HepG2 (cell line): ENCODE results near the gene GSDME. TPM values are rescaled to one million over a fixed set of nuclear protein-coding genes. Genes with fewer than 3 reads are reported as not detected.

Source experiments
- ATAC-seq: fragments of 200-7000 bp; cut with Tn5 transposase; 3 replicates; pipeline ENCODE4 v1.9.1; 2020; ENCODE audit warnings: mild to moderate bottlenecking, moderate library complexity
- BruUV-seq: library from RNA; stranded (reverse); fragments of 400-500 nt; replicated peaks from 2 replicates; lab custom pipeline; 2021; lab: Mats Ljungman, UMichigan
- CTCF ChIA-PET: fragments of 300-600 bp; formaldehyde crosslinking; extraction: SDS; loops from one replicate; lab custom pipeline; 2021; ENCODE audit warnings: low total read pairs, inconsistent platforms, low intra/inter-chr PET ratio; lab: Yijun Ruan, JAX
- POLR2A ChIA-PET: fragments of 350-600 bp; sonication (Branson Sonifier 250); formaldehyde crosslinking; loops from one replicate; lab custom pipeline; 2020; ENCODE audit warnings: antibody characterized with exemption, inconsistent platforms; lab: Yijun Ruan, JAX
- DNase-seq: peaks from one replicate; pipeline ENCODE4 v3.0.0-alpha.2; 2015; ENCODE audit warnings: low spot score
- FAIRE-seq: peaks from 3 replicates; lab custom pipeline; 2011; peaks lifted over from hg19 to GRCh38; lab: Jason Lieb, UNC
- H2AFZ ChIP-seq: one replicate; pipeline ENCODE4 v1.6.1; 2011; ENCODE audit warnings: low read length, inconsistent platforms
- H3K27ac ChIP-seq: fragments of 300-600 bp; 3 replicates; pipeline ENCODE4 v1.8.0; 2011; ENCODE audit warnings: mixed run types, mild to moderate bottlenecking, mixed read lengths, low read length, inconsistent platforms; ENCODE audit not compliant: insufficient read depth; ENCODE audit errors: extremely low read length
- H3K27me3 ChIP-seq, 2 experiments: fragments of 200-600 bp in 1 of 2; 2 replicates in 1 of 2; 3 replicates in 1 of 2; pipeline versions ENCODE4 v1.6.0 to v1.8.0; 2011; ENCODE audit warnings: low read length in 2 of 2, mild to moderate bottlenecking in 2 of 2, moderate library complexity in 2 of 2, inconsistent platforms in 1 of 2; ENCODE audit not compliant: insufficient read depth in 2 of 2, control insufficient read depth in 1 of 2
- H3K36me3 ChIP-seq, 2 experiments: fragments of 200-600 bp in 1 of 2; replicated peaks in 1 of 2; 2 replicates in 1 of 2; 3 replicates in 1 of 2; pipeline versions ENCODE4 v1.5.1 to v1.8.0; 2011; ENCODE audit warnings: low read length in 2 of 2, inconsistent platforms in 1 of 2; ENCODE audit not compliant: insufficient read depth in 2 of 2, control insufficient read depth in 1 of 2
- H3K4me1 ChIP-seq: 2 replicates; pipeline ENCODE4 v1.5.1; 2012; ENCODE audit warnings: low read length, inconsistent platforms; ENCODE audit not compliant: insufficient read depth
- H3K4me2 ChIP-seq: 2 replicates; pipeline ENCODE4 v1.6.0; 2011; ENCODE audit warnings: low read depth, low read length, inconsistent platforms
- H3K4me3 ChIP-seq, 3 experiments: fragments of 200-600 bp in 1 of 3; sonication (generic), shearing (Covaris generic) in 1 of 3; replicated peaks in 1 of 3; 2 replicates each; pipeline ENCODE4 v1.5.1; 2011 to 2016; ENCODE audit warnings: low read length in 3 of 3, inconsistent platforms in 2 of 3, low read depth in 2 of 3, mild to moderate bottlenecking in 2 of 3, control low read depth in 1 of 3, mixed read lengths in 1 of 3; ENCODE audit not compliant: insufficient read depth in 1 of 3
- H3K79me2 ChIP-seq: one replicate; pipeline ENCODE4 v1.6.1; 2011; ENCODE audit warnings: low read length, inconsistent platforms; ENCODE audit not compliant: insufficient read depth
- H3K9ac ChIP-seq: 2 replicates; pipeline ENCODE4 v1.6.0; 2011; ENCODE audit warnings: mild to moderate bottlenecking, low read depth, low read length, inconsistent platforms; ENCODE audit not compliant: insufficient read depth
- H3K9me3 ChIP-seq: 2 replicates; pipeline ENCODE4 v1.5.1; 2012; ENCODE audit warnings: mild to moderate bottlenecking, low read length
- H4K20me1 ChIP-seq: 2 replicates; pipeline ENCODE4 v1.6.0; 2011; ENCODE audit warnings: inconsistent platforms, mild to moderate bottlenecking, low read length, moderate library complexity; ENCODE audit not compliant: insufficient read depth
- ELF3 ChIP-seq: IDR thresholded peaks from 2 replicates; pipeline ENCODE4 v1.6.1; 2016; ENCODE audit warnings: missing genetic modification reagents, missing compliant biosample characterization
- RELA ChIP-seq: sonication (generic); formaldehyde crosslinking; IDR thresholded peaks from 2 replicates; pipeline ENCODE4 v1.4.0; 2020; ENCODE audit warnings: missing genetic modification reagents
- ZNF501 ChIP-seq: sonication (generic); formaldehyde crosslinking; IDR thresholded peaks from 2 replicates; pipeline ENCODE4 v1.5.1; 2020; ENCODE audit warnings: mild to moderate bottlenecking, moderate library complexity, missing genetic modification reagents
- ZNF709 ChIP-seq: sonication (generic); formaldehyde crosslinking; IDR thresholded peaks from 2 replicates; pipeline ENCODE4 v1.5.0; 2020; ENCODE audit warnings: mild to moderate bottlenecking, missing genetic modification reagents
- ZSCAN21 ChIP-seq: sonication (generic); formaldehyde crosslinking; IDR thresholded peaks from 2 replicates; pipeline ENCODE4 v1.8.0; 2022; ENCODE audit warnings: mild to moderate bottlenecking, missing genetic modification reagents, moderate library complexity, borderline replicate concordance
- ZSCAN31 ChIP-seq: sonication (generic); formaldehyde crosslinking; IDR thresholded peaks from 2 replicates; pipeline ENCODE4 v1.5.0; 2020; ENCODE audit warnings: low read depth, mild to moderate bottlenecking, missing genetic modification reagents
- ZSCAN9 ChIP-seq: IDR thresholded peaks from 2 replicates; pipeline ENCODE4 v1.6.1; 2016; ENCODE audit warnings: borderline replicate concordance
- whole genome bisulfite sequencing: methylation state at CpG from one replicate; pipeline ENCODE4 v1.1.6; 2017; ENCODE audit warnings: low lambda C conversion rate; 5-methylcytosine and 5-hydroxymethylcytosine counted together
- in situ Hi-C: cut with HindIII; loops from 2 replicates; pipeline ENCODE4 v1.10.0; 2017; ENCODE audit warnings: low pct_unique_long_range_greater_than_20kb; ENCODE audit not compliant: extremely low pct_ligation_motif_present
- intact Hi-C: fragments of 100-400 bp; cut with micrococcal nuclease; formaldehyde crosslinking; loops from one replicate; pipeline ENCODE4 v1.10.0; 2022; ENCODE audit not compliant: unreplicated experiment
- polyA plus RNA-seq, 8 experiments: library from polyadenylated mRNA; depleted of rRNA in 3 of 8; stranded (reverse) in 7 of 8; unstranded in 1 of 8; fragments of >200 nt; fragmentation: Illumina TruSeq in 4 of 8; extraction: Trizol in 4 of 8; gene quantifications; 2 replicates each; pipeline versions ENCODE4 v1.2.1 to v1.2.3, GENCODE V29; 2011 to 2016; ENCODE audit warnings: low read depth in 4 of 8, missing spikeins in 1 of 8, mixed read lengths in 1 of 8; ENCODE audit not compliant: insufficient read depth in 1 of 8
- total RNA-seq, 5 experiments: library from RNA; depleted of rRNA; stranded (reverse); fragments of >200 nt; fragmentation: Illumina TruSeq; extraction: Trizol; gene quantifications; 2 replicates each; pipeline ENCODE4 v1.2.3, GENCODE V29; 2016; ENCODE audit warnings: low read depth in 1 of 5
- TF ChIP-seq, protein P1 (sequence below): sonication (generic); formaldehyde crosslinking; IDR thresholded peaks from 2 replicates; pipeline ENCODE4 v1.4.0; 2020; ENCODE audit warnings: mild to moderate bottlenecking, missing genetic modification reagents
- TF ChIP-seq, protein P2 (sequence below): sonication (generic); formaldehyde crosslinking; IDR thresholded peaks from 2 replicates; pipeline ENCODE4 v1.5.0; 2020; ENCODE audit warnings: missing genetic modification reagents, mild to moderate bottlenecking, borderline replicate concordance

GSDME gene
- total and polyA plus RNA-seq, 2 of the 13 experiments (the other 11 are each of a cell fraction or from before 2014, with no cell fraction given), result 19.2 to 28.2 TPM

DNA sequence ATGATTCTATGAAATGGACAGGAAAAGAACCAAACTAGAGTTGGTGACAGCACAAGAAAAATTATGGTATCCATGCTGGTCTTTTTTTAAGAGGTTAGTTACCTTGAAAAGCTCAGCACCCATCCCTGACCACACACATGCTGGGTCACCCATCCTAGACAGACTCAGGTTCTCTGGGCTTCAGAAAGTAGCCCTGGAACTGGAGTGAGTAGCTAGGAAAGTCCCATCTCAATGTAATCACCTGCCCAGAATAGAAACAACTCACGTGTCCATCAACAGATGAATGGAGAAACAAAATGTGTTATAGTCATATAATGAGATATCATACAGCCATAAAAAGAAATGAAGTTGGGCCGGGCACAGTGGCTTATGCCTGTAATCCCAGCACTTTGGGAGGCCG lies 37.0 kb downstream of the GSDME start:
- H3K4me1 ChIP-seq, result no peaks in the 10 kb centered on the region
- H3K4me3 ChIP-seq, result no peak overlapping the region
- WGBS, result 97% methylated on average over 3 of the region's 3 CpGs
- TF ChIP-seq, protein P1, sequence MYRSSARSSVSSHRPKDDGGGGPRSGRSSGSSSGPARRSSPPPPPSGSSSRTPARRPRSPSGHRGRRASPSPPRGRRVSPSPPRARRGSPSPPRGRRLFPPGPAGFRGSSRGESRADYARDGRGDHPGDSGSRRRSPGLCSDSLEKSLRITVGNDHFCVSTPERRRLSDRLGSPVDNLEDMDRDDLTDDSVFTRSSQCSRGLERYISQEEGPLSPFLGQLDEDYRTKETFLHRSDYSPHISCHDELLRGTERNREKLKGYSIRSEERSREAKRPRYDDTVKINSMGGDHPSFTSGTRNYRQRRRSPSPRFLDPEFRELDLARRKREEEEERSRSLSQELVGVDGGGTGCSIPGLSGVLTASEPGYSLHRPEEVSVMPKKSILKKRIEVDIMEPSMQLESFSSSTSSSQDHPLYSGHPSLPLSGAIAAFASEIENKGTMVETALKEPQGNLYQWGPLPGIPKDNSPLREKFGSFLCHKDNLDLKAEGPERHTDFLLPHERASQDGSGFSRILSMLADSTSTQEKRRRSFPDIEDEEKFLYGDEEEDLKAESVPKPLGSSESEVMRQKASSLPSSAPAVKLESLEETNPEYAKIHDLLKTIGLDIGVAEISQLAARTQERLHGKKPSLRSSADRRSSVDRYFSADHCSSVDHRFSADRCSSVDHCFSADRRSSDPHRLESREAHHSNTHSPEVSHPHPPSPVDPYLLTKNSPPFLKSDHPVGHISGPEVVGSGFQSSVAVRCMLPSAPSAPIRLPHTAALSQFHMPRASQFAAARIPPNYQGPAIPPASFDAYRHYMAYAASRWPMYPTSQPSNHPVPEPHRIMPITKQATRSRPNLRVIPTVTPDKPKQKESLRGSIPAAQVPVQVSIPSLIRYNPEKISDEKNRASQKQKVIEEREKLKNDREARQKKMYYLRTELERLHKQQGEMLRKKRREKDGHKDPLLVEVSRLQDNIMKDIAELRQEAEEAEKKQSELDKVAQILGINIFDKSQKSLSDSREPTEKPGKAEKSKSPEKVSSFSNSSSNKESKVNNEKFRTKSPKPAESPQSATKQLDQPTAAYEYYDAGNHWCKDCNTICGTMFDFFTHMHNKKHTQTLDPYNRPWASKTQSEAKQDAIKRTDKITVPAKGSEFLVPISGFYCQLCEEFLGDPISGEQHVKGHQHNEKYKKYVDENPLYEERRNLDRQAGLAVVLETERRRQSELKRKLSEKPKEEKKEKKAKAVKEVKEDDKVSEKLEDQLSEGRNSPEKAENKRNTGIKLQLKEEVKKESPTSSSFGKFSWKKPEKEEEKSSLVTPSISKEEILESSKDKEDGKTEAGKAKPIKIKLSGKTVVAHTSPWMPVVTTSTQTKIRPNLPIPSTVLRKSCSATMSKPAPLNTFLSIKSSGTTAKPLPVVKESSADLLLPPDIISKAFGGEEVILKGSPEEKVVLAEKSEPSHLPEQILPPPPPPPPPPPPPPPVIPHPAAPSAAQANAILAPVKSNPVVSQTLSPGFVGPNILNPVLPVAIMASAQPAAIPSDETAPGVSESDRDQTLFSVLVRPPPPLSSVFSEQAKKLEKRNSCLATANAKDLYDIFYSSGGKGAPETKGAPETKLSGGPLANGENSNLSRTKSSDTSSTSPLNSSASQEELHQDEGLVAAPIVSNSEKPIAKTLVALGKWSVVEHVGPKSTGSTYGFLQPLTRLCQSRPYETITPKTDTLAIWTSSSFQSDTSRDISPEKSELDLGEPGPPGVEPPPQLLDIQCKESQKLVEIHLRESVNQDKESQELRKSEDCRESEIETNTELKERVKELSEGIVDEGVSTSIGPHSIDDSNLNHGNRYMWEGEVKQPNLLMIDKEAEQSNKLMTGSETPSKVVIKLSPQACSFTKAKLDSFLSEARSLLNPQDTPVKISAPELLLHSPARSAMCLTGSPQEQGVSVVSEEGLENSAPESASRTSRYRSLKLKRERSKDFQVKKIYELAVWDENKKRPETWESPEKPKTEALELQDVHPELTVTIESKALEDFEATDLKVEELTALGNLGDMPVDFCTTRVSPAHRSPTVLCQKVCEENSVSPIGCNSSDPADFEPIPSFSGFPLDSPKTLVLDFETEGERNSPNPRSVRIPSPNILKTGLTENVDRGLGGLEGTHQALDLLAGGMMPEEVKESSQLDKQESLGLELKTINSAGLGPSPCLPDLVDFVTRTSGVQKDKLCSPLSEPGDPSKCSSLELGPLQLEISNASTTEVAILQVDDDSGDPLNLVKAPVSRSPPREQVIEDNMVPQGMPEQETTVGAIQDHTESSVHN (CRISPR knock-in tag), result no peak
- TF ChIP-seq ZNF709 (no peak), ZSCAN9 (CRISPR knock-in tag) (no peak), ZNF501 (no peak), ELF3 (CRISPR knock-in tag) (no peak), RELA (CRISPR knock-in tag) (no peak), ZSCAN21 (CRISPR knock-in tag) (no peak), ZSCAN31 (no peak)
- TF ChIP-seq, protein P2, sequence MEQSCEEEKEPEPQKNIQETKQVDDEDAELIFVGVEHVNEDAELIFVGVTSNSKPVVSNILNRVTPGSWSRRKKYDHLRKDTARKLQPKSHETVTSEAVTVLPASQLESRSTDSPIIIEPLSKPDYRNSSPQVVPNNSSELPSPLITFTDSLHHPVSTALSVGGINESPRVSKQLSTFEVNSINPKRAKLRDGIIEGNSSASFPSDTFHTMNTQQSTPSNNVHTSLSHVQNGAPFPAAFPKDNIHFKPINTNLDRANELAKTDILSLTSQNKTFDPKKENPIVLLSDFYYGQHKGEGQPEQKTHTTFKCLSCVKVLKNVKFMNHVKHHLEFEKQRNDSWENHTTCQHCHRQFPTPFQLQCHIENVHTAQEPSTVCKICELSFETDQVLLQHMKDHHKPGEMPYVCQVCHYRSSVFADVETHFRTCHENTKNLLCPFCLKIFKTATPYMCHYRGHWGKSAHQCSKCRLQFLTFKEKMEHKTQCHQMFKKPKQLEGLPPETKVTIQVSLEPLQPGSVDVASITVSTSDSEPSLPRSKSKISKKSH (CRISPR knock-in tag), result no peak
- peaks cover 0 to 18% of the 10 kb centered on the region in 2 experiments; a peak in 2 of 5 replicates for H3K36me3 ChIP-seq
- H3K27me3 ChIP-seq, result no peaks in the 10 kb centered on the region
- no peaks in the 10 kb centered on the region for H3K79me2 ChIP-seq
- intact Hi-C loops, result no loop called here
- no peak overlapping the region for H3K9ac ChIP-seq
- POLR2A ChIA-PET, result no interaction called here
- CTCF ChIA-PET, result no interaction called here
- ATAC-seq (no peak), DNase-seq (no peak), FAIRE-seq (no peak)
- in situ Hi-C loops, result no loop called here
- H3K9me3 ChIP-seq, result no peaks in the 10 kb centered on the region
- H3K27ac ChIP-seq, result no peak overlapping the region
- no peak overlapping the region for H3K4me2 ChIP-seq
- no TSS peak for BruUV-seq
- no peak overlapping the region for H2AFZ ChIP-seq
- H4K20me1 ChIP-seq, result no peaks in the 10 kb centered on the region
